Measurements from ENCODE around the gene ACP3. TPM values are rescaled to one million over a fixed set of nuclear protein-coding genes. Genes with fewer than 3 reads are reported as not detected.

ACP3 gene, protein sequence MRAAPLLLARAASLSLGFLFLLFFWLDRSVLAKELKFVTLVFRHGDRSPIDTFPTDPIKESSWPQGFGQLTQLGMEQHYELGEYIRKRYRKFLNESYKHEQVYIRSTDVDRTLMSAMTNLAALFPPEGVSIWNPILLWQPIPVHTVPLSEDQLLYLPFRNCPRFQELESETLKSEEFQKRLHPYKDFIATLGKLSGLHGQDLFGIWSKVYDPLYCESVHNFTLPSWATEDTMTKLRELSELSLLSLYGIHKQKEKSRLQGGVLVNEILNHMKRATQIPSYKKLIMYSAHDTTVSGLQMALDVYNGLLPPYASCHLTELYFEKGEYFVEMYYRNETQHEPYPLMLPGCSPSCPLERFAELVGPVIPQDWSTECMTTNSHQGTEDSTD
- total RNA-seq, result 1 to 10 TPM; 3.2 to 9.7 (median 8.0) TPM

DNA sequence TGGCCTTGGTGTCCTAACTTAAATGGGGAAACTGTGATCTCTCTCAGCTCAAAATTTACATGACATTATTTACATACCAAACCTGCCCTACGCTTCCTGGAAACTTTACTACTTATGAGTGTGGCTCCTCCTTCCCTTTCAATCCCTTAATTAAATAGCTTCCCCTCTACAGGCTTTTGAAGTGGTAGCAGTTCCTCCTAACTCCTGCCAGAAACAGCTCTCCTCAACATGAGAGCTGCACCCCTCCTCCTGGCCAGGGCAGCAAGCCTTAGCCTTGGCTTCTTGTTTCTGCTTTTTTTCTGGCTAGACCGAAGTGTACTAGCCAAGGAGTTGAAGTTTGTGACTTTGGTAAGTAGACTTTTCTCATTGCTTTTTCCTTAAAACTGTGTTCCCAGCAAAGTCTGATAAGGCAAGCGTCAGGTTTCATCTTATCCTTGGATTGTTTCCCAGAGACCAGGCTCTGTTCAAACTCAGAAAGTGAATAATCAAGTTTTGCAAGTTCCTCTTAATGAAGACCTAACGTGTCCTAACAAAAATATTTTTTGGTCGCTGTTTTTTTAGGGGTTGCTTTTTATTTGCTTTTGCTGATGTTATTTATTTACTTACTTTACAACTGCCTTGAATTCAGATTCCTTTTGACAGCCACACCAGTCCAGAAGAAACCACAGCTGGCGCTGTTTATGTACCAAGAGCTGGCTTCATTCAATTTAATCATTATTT lies at the start of gene ACP3:
Gene ACP3 (plus strand): TSS at position 179 of the 720 bp plus-strand sequence. CDS start 50 bp downstream, at position 229.
- Histone ChIP-seq H3K4me3 (replicated peaks in 1 of 3) (no peak within 1 kb of the TSS), H3K27me3 (no peaks in the 10 kb centered on the region), H3K9me3 (no peaks in the 10 kb centered on the region), H3K4me1 (peaks cover 27 to 33% of the 10 kb centered on the region in 2 donors), H3K36me3 (no peaks in the 10 kb centered on the region), H3K27ac (peak within 1 kb of the TSS; percentile 90 to 96 (median 93))
- DNase-seq, result peak; percentile 86
- intact Hi-C loops (cut with DNase I), result no loop called here
- 7 to 13% methylated on average over 6 of the region's 6 CpGs for WGBS, 2 donors
- TF ChIP-seq POLR2A (IDR thresholded peaks at IDR 0.05), result peak in 1 of 2 donors; percentile 39
- TF ChIP-seq, protein P1, sequence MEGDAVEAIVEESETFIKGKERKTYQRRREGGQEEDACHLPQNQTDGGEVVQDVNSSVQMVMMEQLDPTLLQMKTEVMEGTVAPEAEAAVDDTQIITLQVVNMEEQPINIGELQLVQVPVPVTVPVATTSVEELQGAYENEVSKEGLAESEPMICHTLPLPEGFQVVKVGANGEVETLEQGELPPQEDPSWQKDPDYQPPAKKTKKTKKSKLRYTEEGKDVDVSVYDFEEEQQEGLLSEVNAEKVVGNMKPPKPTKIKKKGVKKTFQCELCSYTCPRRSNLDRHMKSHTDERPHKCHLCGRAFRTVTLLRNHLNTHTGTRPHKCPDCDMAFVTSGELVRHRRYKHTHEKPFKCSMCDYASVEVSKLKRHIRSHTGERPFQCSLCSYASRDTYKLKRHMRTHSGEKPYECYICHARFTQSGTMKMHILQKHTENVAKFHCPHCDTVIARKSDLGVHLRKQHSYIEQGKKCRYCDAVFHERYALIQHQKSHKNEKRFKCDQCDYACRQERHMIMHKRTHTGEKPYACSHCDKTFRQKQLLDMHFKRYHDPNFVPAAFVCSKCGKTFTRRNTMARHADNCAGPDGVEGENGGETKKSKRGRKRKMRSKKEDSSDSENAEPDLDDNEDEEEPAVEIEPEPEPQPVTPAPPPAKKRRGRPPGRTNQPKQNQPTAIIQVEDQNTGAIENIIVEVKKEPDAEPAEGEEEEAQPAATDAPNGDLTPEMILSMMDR (IDR thresholded peaks at IDR 0.05), result no peak

DNA sequence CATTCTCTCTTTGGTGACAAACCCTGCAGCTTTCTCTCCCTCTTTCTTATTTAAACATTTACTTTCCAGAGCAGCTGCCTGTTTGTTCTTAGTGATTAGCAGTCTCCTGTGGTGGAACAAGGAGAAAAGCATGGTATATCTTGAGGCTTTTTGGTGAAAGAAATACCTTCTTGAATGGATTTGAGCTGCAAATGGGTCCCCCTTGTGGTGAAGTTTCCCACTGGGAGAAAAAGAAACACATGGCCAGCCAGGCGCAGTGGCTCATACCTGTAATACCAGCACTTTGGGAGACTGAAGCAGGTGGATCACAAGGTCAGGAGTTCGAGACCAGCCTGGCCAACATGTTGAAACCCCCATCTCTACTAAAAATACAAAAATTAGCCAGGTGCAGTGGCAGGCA lies 48.3 kb upstream of the ACP3 start:
- no peaks in the 10 kb centered on the region for H3K9me3 ChIP-seq
- intact Hi-C loops (cut with DNase I), result no loop called here
- peaks cover 23 to 24% of the 10 kb centered on the region in 2 donors for H3K4me1 ChIP-seq
- no peaks in the 10 kb centered on the region for H3K36me3 ChIP-seq
- DNase-seq, result peak; percentile 18 to 38
- 78 to 97% methylated on average over 2 of the region's 2 CpGs for WGBS, 2 donors
- TF ChIP-seq, protein P1 (IDR thresholded peaks at IDR 0.05), result peak in 4 of 6 experiments; percentile 20 to 46 (median 32)
- no peak for TF ChIP-seq POLR2A (IDR thresholded peaks at IDR 0.05)
- no peak overlapping the region for H3K4me3 ChIP-seq (replicated peaks in 1 of 3)
- no peak overlapping the region for H3K27ac ChIP-seq
- H3K27me3 ChIP-seq, result no peaks in the 10 kb centered on the region

DNA sequence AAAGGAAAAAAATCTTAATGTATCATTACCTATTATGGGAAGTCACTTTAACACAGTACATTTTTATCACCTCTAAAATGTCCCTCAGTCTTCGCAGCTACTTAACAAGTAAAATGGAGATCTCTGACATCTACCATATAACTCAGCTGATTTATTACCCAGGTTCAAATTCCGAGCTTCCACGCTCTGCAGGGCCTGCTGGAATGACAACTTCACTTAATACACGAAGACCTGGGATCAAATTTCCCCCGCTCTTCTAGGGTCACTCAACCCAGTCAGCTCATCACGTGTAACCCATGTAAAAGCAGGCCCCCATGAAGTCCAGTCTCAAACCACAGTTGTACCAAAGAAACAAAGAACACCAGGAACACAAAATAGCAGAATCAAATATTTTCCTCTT lies 44.2 kb upstream of the ACP3 start:
- Histone ChIP-seq H3K27ac (peak overlapping the region in 1 of 3 donors; percentile 22), H3K27me3 (no peaks in the 10 kb centered on the region), H3K4me1 (peaks cover 0 to 6% of the 10 kb centered on the region in 2 donors), H3K9me3 (no peaks in the 10 kb centered on the region), H3K4me3 (replicated peaks in 1 of 3) (no peak overlapping the region), H3K36me3 (no peaks in the 10 kb centered on the region)
- TF ChIP-seq, protein P1 (IDR thresholded peaks at IDR 0.05), result no peak
- TF ChIP-seq POLR2A (IDR thresholded peaks at IDR 0.05), result peak in 1 of 2 donors; percentile 16
- peak; percentile 49 to 64 for DNase-seq
- intact Hi-C loops (cut with DNase I), result no loop called here
- 28 to 32% methylated on average over 6 of the region's 6 CpGs for WGBS, 2 donors

DNA sequence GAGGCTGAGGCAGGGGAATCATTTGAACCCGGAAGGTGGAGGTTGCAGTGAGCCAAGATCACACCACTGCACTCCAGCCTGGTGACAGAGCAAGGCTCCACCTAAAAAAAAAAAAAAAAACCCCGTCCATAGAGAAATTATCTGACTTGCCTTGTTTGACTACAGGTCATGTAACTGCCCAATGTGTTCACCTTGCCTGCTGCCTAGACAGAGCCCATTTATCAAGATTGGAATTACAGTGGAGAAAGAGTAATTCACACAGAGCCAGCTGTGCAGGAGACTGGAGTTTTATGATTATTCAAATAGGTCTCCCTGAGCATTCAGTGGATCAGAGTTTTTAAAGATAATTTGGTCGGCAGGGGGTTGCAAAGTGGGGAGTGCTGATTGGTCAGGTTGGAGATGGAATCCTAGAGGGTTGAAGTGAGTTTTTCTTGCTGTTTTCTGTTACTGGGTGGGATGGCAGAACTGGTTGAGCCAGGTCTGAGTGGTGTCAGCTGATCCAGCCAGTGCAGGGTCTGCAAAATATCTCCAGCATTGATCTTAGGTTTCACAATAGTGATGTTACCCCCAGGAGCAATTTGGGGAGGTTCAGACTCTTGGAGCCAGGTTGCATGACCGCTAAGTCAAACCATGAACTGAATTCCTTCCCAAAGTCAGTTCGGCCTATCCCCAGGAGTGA lies 40.8 kb upstream of the ACP3 start:
- WGBS, 2 donors, result 75 to 87% methylated on average over 5 of the region's 5 CpGs
- Histone ChIP-seq H3K9me3 (no peaks in the 10 kb centered on the region), H3K4me3 (replicated peaks in 1 of 3) (no peak overlapping the region), H3K36me3 (no peaks in the 10 kb centered on the region), H3K27me3 (no peaks in the 10 kb centered on the region), H3K4me1 (peaks cover 0 to 6% of the 10 kb centered on the region in 2 donors), H3K27ac (no peak overlapping the region)
- TF ChIP-seq, protein P1 (IDR thresholded peaks at IDR 0.05), result no peak
- TF ChIP-seq POLR2A (IDR thresholded peaks at IDR 0.05), result no peak
- intact Hi-C loops (cut with DNase I), result no loop called here
- DNase-seq, result no peak

All from thyroid gland (tissue), 4 donors.